Measurements from ENCODE around the gene AMMECR1. TPM values are rescaled to one million over a fixed set of nuclear protein-coding genes. Genes with fewer than 3 reads are reported as not detected.
"Not testable (repeated sequence)": the region's sequence is repeated elsewhere in the genome, so short reads cannot be mapped to it uniquely, and the experiment has no call there.

The AMMECR1 gene
- total RNA-seq, 4 donors from 2014 or later = 7.1 to 15.3 (median 11.0) TPM

DNA sequence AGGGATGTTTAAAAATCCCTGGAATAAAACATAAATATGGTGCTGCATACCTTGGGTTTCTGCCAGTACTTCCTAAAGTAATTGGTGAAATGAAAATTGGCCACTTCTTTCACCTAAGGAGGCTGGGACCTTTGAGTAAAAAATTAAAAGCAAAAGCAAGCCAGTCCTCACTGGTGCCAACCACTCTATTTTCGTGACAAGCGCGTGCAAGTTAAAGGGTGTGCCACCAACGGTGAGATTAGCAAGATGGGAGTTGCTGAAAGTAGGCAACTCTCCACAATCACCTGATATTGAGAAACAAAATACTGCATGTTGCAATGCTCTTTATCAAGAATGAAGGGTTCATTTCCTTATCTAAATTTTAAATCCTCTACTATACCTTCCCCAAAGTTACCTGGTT, 21.1 kb upstream of the AMMECR1 start:
- H3K4me3 ChIP-seq (ENCODE audit: low read depth, poor library complexity, severe bottlenecking) = no peak overlapping the region
- intact Hi-C loops (cut with DNase I; ENCODE audit: low total_unique reads) = no loop called here
- 46 to 63% methylated on average over 4 of the region's 4 CpGs for WGBS, 2 donors
- TF ChIP-seq, protein P1, sequence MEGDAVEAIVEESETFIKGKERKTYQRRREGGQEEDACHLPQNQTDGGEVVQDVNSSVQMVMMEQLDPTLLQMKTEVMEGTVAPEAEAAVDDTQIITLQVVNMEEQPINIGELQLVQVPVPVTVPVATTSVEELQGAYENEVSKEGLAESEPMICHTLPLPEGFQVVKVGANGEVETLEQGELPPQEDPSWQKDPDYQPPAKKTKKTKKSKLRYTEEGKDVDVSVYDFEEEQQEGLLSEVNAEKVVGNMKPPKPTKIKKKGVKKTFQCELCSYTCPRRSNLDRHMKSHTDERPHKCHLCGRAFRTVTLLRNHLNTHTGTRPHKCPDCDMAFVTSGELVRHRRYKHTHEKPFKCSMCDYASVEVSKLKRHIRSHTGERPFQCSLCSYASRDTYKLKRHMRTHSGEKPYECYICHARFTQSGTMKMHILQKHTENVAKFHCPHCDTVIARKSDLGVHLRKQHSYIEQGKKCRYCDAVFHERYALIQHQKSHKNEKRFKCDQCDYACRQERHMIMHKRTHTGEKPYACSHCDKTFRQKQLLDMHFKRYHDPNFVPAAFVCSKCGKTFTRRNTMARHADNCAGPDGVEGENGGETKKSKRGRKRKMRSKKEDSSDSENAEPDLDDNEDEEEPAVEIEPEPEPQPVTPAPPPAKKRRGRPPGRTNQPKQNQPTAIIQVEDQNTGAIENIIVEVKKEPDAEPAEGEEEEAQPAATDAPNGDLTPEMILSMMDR (IDR thresholded peaks at IDR 0.05) = no peak
- no peak for TF ChIP-seq POLR2A (IDR thresholded peaks at IDR 0.05)
- DNase-seq (ENCODE audit: low spot score in 2 of 2) = no peak

DNA sequence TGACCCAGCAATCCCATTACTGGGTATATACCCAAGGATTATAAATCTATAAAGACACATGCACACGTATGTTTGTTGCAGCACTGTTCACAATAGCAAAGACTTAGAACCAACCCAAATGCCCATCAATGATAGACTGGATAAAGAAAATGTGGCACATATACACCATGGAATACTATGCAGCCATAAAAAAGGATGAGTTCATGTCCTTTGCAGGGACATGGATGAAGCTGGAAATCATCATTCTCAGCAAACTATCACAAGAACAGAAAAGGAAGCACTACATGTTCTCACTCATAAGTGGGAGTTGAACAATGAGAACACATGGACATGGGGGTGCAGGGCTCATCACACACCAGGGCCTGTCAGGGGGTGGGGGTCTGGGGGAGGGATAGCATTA, 15.6 kb upstream of the AMMECR1 start:
- H3K4me3 ChIP-seq (ENCODE audit: low read depth, poor library complexity, severe bottlenecking); DNase-seq (ENCODE audit: low spot score in 2 of 2); intact Hi-C loops (cut with DNase I; ENCODE audit: low total_unique reads): not testable (repeated sequence)
- WGBS, 2 donors = 78 to 100% methylated on average over 1 of the region's 1 CpG

- 50 to 57% methylated on average over 3 of the region's 3 CpGs for WGBS, 2 donors
- DNase-seq (ENCODE audit: low spot score in 2 of 2) = no peak
- TF ChIP-seq, protein P1 (IDR thresholded peaks at IDR 0.05) = no peak
- no peak for TF ChIP-seq POLR2A (IDR thresholded peaks at IDR 0.05)
- intact Hi-C loops (cut with DNase I; ENCODE audit: low total_unique reads) = no loop called here
- H3K4me3 ChIP-seq (ENCODE audit: low read depth, poor library complexity, severe bottlenecking) = no peak overlapping the region
Observed at GRCh38 chrX:110331444-110332030, 13.7 kb upstream of the AMMECR1 start.

- intact Hi-C loops (cut with DNase I; ENCODE audit: low total_unique reads); DNase-seq (ENCODE audit: low spot score in 2 of 2); H3K4me3 ChIP-seq (ENCODE audit: low read depth, poor library complexity, severe bottlenecking): not testable (repeated sequence)
- WGBS, 2 donors = 85 to 92% methylated on average over 1 of the region's 1 CpG
Observed at GRCh38 chrX:110328613-110329012, 10.7 kb upstream of the AMMECR1 start.

- intact Hi-C loops (cut with DNase I; ENCODE audit: low total_unique reads) = no loop called here
- 88 to 91% methylated on average over 1 of the region's 1 CpG for WGBS, 2 donors
Observed at GRCh38 chrX:110327336-110327735, 9.5 kb upstream of the AMMECR1 start.

DNA sequence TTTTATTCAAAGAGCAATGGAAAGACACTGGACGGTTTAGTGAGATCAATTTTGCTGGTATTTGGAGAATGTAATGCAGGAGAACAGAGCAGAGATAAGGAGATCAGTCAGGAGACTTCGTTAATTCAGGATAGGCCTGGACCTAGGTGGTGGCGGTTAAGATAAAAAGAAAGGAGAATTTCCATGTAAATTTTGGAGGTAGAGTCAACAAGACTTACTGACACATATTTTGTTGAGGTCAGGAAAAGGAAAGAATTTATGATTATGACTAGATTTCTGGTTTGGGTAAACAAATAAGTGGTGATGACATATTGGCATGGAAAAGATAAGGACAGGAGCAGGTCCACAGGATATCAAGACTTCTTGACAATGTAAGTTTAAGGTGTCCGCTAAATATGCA, 8.8 kb upstream of the AMMECR1 start:
- no peak overlapping the region for H3K4me3 ChIP-seq (ENCODE audit: low read depth, poor library complexity, severe bottlenecking)
- 80 to 94% methylated on average over 4 of the region's 4 CpGs for WGBS, 2 donors
- no peak for DNase-seq (ENCODE audit: low spot score in 2 of 2)
- intact Hi-C loops (cut with DNase I; ENCODE audit: low total_unique reads) = no loop called here
- TF ChIP-seq, protein P1 (IDR thresholded peaks at IDR 0.05) = no peak
- TF ChIP-seq POLR2A (IDR thresholded peaks at IDR 0.05) = no peak

More at GRCh38 chrX:110327336-110327735, 9.5 kb upstream of the AMMECR1 start:
- H3K4me3 ChIP-seq (ENCODE audit: low read depth, poor library complexity, severe bottlenecking) = no peak overlapping the region
- TF ChIP-seq, protein P1 (IDR thresholded peaks at IDR 0.05) = no peak
- no peak for TF ChIP-seq POLR2A (IDR thresholded peaks at IDR 0.05)
- DNase-seq (ENCODE audit: low spot score in 2 of 2) = no peak

GRCh38 chrX:110322603-110323002, 4.7 kb upstream of the AMMECR1 start:
- H3K4me3 ChIP-seq (ENCODE audit: low read depth, poor library complexity, severe bottlenecking) = no peak overlapping the region
- WGBS, 2 donors = 48 to 58% methylated on average over 4 of the region's 4 CpGs
- TF ChIP-seq POLR2A (IDR thresholded peaks at IDR 0.05) = no peak
- TF ChIP-seq, protein P1 (IDR thresholded peaks at IDR 0.05) = no peak
- intact Hi-C loops (cut with DNase I; ENCODE audit: low total_unique reads) = no loop called here
- no peak for DNase-seq (ENCODE audit: low spot score in 2 of 2)
